SU-DHL-6 (cell line): ENCODE results near the gene SERAC1.

Experiments used
- H2AFZ ChIP-seq: fragments of 200-600 bp; sonication (generic); 2 replicates; pipeline ENCODE4 v1.6.1; 2014; ENCODE audit warnings: low read depth, mild to moderate bottlenecking, moderate library complexity, mixed read lengths, antibody characterized with exemption, low read length; ENCODE audit not compliant: severe bottlenecking
- H3F3A ChIP-seq: fragments of 200-600 bp; shearing (Covaris generic); 2 replicates; pipeline ENCODE4 v1.6.0; 2016; ENCODE audit warnings: antibody characterized with exemption, mild to moderate bottlenecking; ENCODE audit not compliant: insufficient read depth
- H3K27ac ChIP-seq: fragments of 200-600 bp; sonication (generic); 2 replicates; pipeline ENCODE4 v1.5.1; 2016; ENCODE audit warnings: low read depth, mild to moderate bottlenecking, low read length, moderate library complexity, mixed read lengths
- H3K27me3 ChIP-seq: fragments of 200-600 bp; sonication (generic), shearing (Covaris generic); 2 replicates; pipeline ENCODE4 v1.6.0; 2014; ENCODE audit warnings: mild to moderate bottlenecking, low read length
- H3K36me3 ChIP-seq: fragments of 200-600 bp; sonication (generic); 2 replicates; pipeline ENCODE4 v1.6.1; 2014; ENCODE audit warnings: mild to moderate bottlenecking, low read length, mixed read lengths
- H3K4me2 ChIP-seq: fragments of 300-600, 200-600 bp; shearing (Covaris generic), sonication (generic); 2 replicates; pipeline ENCODE4 v1.6.0; 2014; ENCODE audit warnings: low read length, low read depth, mild to moderate bottlenecking; ENCODE audit not compliant: poor library complexity, severe bottlenecking
- H3K4me3 ChIP-seq: fragments of 200-600 bp; sonication (generic); 2 replicates; pipeline ENCODE4 v1.5.1; 2014; ENCODE audit warnings: antibody characterized with exemption, low read length, mild to moderate bottlenecking, mixed read lengths; ENCODE audit not compliant: insufficient read depth, poor library complexity, severe bottlenecking
- H3K79me2 ChIP-seq: fragments of 200-600 bp; sonication (generic); 2 replicates; pipeline ENCODE4 v1.6.1; 2014; ENCODE audit warnings: mild to moderate bottlenecking, low read length, moderate library complexity; ENCODE audit not compliant: insufficient read depth
- H3K9ac ChIP-seq: fragments of 200-600 bp; sonication (generic); 2 replicates; pipeline ENCODE4 v1.7.0; 2014; ENCODE audit warnings: mild to moderate bottlenecking, low read length
- H3K9me2 ChIP-seq: fragments of 200-600 bp; sonication (generic); replicated peaks from 2 replicates; pipeline ENCODE4 v1.6.1; 2014; ENCODE audit warnings: low read length; ENCODE audit not compliant: insufficient read depth
- H3K9me3 ChIP-seq: fragments of 200-600 bp; sonication (generic); 2 replicates; pipeline ENCODE4 v1.6.1; 2014; ENCODE audit warnings: low read length, mixed read lengths; ENCODE audit not compliant: insufficient read depth
- H4K20me1 ChIP-seq: fragments of 200-600 bp; sonication (generic); 2 replicates; pipeline ENCODE4 v1.6.1; 2014; ENCODE audit warnings: low read depth, mild to moderate bottlenecking, antibody characterized with exemption, low read length, moderate library complexity, mixed read lengths
- CTCF ChIP-seq: fragments of 200-600 bp; sonication (generic); IDR thresholded peaks from one replicate; pipeline ENCODE4 v1.5.1; 2017; ENCODE audit warnings: antibody characterized with exemption, mild to moderate bottlenecking, low read length, moderate library complexity; ENCODE audit not compliant: insufficient read depth, poor library complexity, severe bottlenecking
- EZH2phosphoT487 ChIP-seq: fragments of 200-600 bp; sonication (generic), shearing (Covaris generic); conservative IDR thresholded peaks from 2 replicates; pipeline ENCODE4 v1.6.1; 2018; ENCODE audit warnings: mild to moderate bottlenecking, antibody characterized with exemption, low read length, moderate library complexity, mixed read lengths

The SERAC1 gene

GRCh38 chr6:158143700-158144099 lies 24.4 kb downstream of the SERAC1 start:
- no peaks in the 10 kb centered on the region for H3K9me2 ChIP-seq
- H3F3A ChIP-seq: 0 out of 2 replicates have a peak, but pooled peaks cover 3% of the 10 kb centered on the region
- no peaks in the 10 kb centered on the region for H4K20me1 ChIP-seq
- H3K79me2 ChIP-seq: no peaks in the 10 kb centered on the region
- no peak overlapping the region for H3K4me2 ChIP-seq
- H2AFZ ChIP-seq: no peak overlapping the region
- TF ChIP-seq CTCF (peak; percentile 30), EZH2phosphoT487 (no peak)
- H3K9me3 ChIP-seq: no peaks in the 10 kb centered on the region
- no peaks in the 10 kb centered on the region for H3K27me3 ChIP-seq
- H3K9ac ChIP-seq: no peak overlapping the region
- no peak overlapping the region for H3K4me3 ChIP-seq
- H3K36me3 ChIP-seq: no peaks in the 10 kb centered on the region
- no peak overlapping the region for H3K27ac ChIP-seq

- Histone ChIP-seq H3F3A (0 out of 2 replicates have a peak, but pooled peaks cover 3% of the 10 kb centered on the region), H3K79me2 (no peaks in the 10 kb centered on the region), H4K20me1 (no peaks in the 10 kb centered on the region), H3K27ac (no peak overlapping the region), H2AFZ (no peak overlapping the region), H3K9me2 (no peaks in the 10 kb centered on the region), H3K36me3 (no peaks in the 10 kb centered on the region), H3K4me3 (no peak overlapping the region), H3K4me2 (no peak overlapping the region), H3K27me3 (no peaks in the 10 kb centered on the region), H3K9ac (no peak overlapping the region), H3K9me3 (no peaks in the 10 kb centered on the region)
- TF ChIP-seq CTCF: no peak
- no peak for TF ChIP-seq EZH2phosphoT487
Measured at GRCh38 chr6:158142789-158143188, 25.3 kb downstream of the SERAC1 start.

GRCh38 chr6:158131926-158132325 lies 36.1 kb downstream of the SERAC1 start:
- H3F3A ChIP-seq: no peaks in the 10 kb centered on the region
- no peaks in the 10 kb centered on the region for H3K27me3 ChIP-seq
- no peaks in the 10 kb centered on the region for H3K36me3 ChIP-seq
- no peaks in the 10 kb centered on the region for H3K9me2 ChIP-seq
- H3K79me2 ChIP-seq: no peaks in the 10 kb centered on the region
- no peak overlapping the region for H3K4me2 ChIP-seq
- TF ChIP-seq CTCF: peak; percentile 46
- TF ChIP-seq EZH2phosphoT487: no peak
- H3K4me3 ChIP-seq: no peak overlapping the region
- no peaks in the 10 kb centered on the region for H3K9me3 ChIP-seq
- no peak overlapping the region for H2AFZ ChIP-seq
- no peaks in the 10 kb centered on the region for H4K20me1 ChIP-seq
- no peak overlapping the region for H3K9ac ChIP-seq
- H3K27ac ChIP-seq: no peak overlapping the region

GRCh38 chr6:158125271-158125670 lies 42.8 kb downstream of the SERAC1 start:
- H3K36me3 ChIP-seq: no peaks in the 10 kb centered on the region
- H3K9me2 ChIP-seq: no peaks in the 10 kb centered on the region
- no peaks in the 10 kb centered on the region for H3K27me3 ChIP-seq
- no peak overlapping the region for H2AFZ ChIP-seq
- H3K4me3 ChIP-seq: no peak overlapping the region
- no peaks in the 10 kb centered on the region for H3K79me2 ChIP-seq
- H3K9me3 ChIP-seq: no peaks in the 10 kb centered on the region
- no peaks in the 10 kb centered on the region for H3F3A ChIP-seq
- no peaks in the 10 kb centered on the region for H4K20me1 ChIP-seq
- H3K9ac ChIP-seq: no peak overlapping the region
- H3K27ac ChIP-seq: no peak overlapping the region
- TF ChIP-seq EZH2phosphoT487: no peak
- no peak for TF ChIP-seq CTCF
- no peak overlapping the region for H3K4me2 ChIP-seq
